ENCODE data around the gene MAP10.
"Not testable (repeated sequence)": the region's sequence is repeated elsewhere in the genome, so short reads cannot be mapped to it uniquely, and the experiment has no call there.

The MAP10 gene

DNA sequence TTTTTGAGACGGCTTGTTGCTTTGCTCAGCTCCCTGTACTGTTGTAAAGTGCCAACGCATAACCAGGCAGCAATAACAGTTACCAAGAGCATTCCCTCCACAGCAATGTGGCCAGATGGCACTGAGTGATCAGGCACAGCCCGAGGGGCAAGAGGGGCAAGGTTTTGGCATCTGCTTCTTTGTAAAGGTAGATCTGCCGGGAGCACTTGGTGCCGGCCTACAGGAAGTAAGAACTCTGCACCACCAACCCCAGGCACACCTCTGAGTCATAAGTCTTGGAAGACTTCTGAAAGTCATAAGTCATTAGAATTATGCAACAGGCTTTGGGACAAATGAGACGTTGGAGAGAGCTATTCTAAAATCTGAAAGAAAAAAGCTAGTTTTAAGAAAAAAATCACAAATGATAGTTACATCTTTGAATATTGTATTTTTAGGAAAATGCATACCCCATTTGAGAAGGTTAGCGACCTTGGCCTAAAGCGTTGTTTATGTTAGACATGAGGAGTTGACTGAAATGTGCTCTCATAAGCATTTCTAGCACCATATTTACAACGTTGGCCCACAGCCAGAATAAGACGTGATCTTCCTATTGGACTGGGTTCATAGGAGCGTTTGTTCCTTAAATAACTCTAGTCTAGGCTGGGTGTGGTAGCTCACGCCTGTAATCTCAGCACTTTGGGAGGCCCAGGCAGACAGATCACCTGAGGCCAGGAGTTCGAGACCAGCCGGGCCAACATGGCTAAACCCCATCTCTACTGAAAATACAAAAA is 37.7 kb upstream of the MAP10 start:
- Histone ChIP-seq H3K27me3 (ENCODE audit: insufficient read depth, insufficient read length) (no peaks in the 10 kb centered on the region), H3K9ac (ENCODE audit: insufficient read length, low read depth) (no peak overlapping the region), H3K36me3 (ENCODE audit: insufficient read depth, insufficient read length, low read length) (no peaks in the 10 kb centered on the region), H3K4me1 (ENCODE audit: insufficient read depth, insufficient read length) (no peaks in the 10 kb centered on the region), H3K9me3 (ENCODE audit: insufficient read depth, low read length) (peaks cover 14% of the 10 kb centered on the region), H3K4me3 (ENCODE audit: insufficient read length, low read depth) (no peak overlapping the region)
- DNase-seq (ENCODE audit: low read depth, low spot score): no peak
- TF ChIP-seq ZNF274 (IDR thresholded peaks at IDR 0.05; ENCODE audit: low read depth, low read length) (no peak), YY1 (IDR thresholded peaks at IDR 0.05; ENCODE audit: insufficient read depth, insufficient read length) (no peak), SUZ12 (IDR thresholded peaks at IDR 0.05; ENCODE audit: extremely low read depth, insufficient read depth, insufficient read length) (no peak)

DNA sequence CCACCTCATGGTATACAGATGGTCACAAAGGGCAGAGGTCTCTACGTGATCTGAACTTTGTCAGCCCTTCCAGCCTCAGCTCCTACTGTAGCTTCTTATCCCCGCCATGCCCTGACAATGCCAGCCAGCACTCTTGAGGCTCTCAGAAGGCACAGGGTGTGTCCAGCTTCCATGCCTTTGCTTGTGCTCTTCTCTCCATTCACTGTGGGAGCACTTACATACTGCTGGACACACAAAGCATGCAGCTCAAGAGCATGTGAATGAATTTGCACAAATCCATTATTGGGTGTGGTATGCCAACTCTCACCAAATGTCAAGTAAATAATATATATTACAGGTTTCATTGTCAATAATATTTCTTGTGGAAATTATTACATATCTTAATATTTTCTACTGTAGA is 36.4 kb upstream of the MAP10 start:
- no peaks in the 10 kb centered on the region for H3K4me1 ChIP-seq (ENCODE audit: insufficient read depth, insufficient read length)
- H3K27me3 ChIP-seq (ENCODE audit: insufficient read depth, insufficient read length): no peaks in the 10 kb centered on the region
- TF ChIP-seq SUZ12 (IDR thresholded peaks at IDR 0.05; ENCODE audit: extremely low read depth, insufficient read depth, insufficient read length) (no peak), YY1 (IDR thresholded peaks at IDR 0.05; ENCODE audit: insufficient read depth, insufficient read length) (no peak), ZNF274 (IDR thresholded peaks at IDR 0.05; ENCODE audit: low read depth, low read length) (no peak)
- no peaks in the 10 kb centered on the region for H3K36me3 ChIP-seq (ENCODE audit: insufficient read depth, insufficient read length, low read length)
- peaks cover 6% of the 10 kb centered on the region for H3K9me3 ChIP-seq (ENCODE audit: insufficient read depth, low read length)
- DNase-seq (ENCODE audit: low read depth, low spot score): no peak
- H3K9ac ChIP-seq (ENCODE audit: insufficient read length, low read depth): no peak overlapping the region
- H3K4me3 ChIP-seq (ENCODE audit: insufficient read length, low read depth): no peak overlapping the region

DNA sequence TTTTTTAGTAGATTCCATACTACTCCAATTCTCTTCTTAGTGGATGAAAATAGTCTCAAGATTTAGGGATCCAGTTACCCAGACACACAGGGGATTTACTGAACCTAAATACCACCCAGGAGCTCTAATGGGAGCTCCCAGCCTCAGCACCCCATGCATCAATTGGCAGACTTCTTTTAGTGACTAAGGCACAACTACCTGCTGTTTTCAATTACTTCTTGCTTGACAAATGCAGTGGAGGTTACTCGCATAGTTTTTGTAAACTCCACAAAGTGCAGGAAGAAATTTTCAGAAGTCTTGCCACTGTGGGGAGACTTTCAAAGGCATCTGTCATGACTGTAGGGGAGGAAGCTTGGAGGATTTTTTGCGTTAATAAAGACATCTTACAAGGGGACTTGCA is 35.5 kb upstream of the MAP10 start:
- TF ChIP-seq SUZ12 (IDR thresholded peaks at IDR 0.05; ENCODE audit: extremely low read depth, insufficient read depth, insufficient read length) (no peak), ZNF274 (IDR thresholded peaks at IDR 0.05; ENCODE audit: low read depth, low read length) (no peak), YY1 (IDR thresholded peaks at IDR 0.05; ENCODE audit: insufficient read depth, insufficient read length) (no peak)
- Histone ChIP-seq H3K9ac (ENCODE audit: insufficient read length, low read depth) (no peak overlapping the region), H3K9me3 (ENCODE audit: insufficient read depth, low read length) (no peaks in the 10 kb centered on the region), H3K4me3 (ENCODE audit: insufficient read length, low read depth) (no peak overlapping the region), H3K36me3 (ENCODE audit: insufficient read depth, insufficient read length, low read length) (no peaks in the 10 kb centered on the region), H3K4me1 (ENCODE audit: insufficient read depth, insufficient read length) (no peaks in the 10 kb centered on the region), H3K27me3 (ENCODE audit: insufficient read depth, insufficient read length) (no peaks in the 10 kb centered on the region)
- DNase-seq (ENCODE audit: low read depth, low spot score): no peak

DNA sequence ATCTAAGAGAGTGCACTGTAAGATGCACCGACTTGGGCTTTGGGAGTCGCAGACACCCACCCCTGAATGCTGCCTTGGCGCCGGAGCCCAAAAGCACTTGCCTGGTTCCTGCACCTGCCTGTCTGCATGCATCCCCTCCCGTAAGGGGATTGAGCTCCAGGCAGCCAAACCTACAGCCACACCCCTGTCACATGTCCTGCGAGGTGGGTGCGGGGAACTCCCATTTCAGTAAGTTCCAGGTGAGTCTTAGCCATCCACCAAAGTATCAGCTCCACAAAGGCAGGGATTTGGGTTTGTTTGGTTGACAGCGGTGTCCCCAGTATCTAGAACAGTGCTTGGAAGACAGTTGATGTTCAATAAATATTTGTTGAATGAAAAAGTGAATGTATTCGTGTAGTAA is 31.5 kb upstream of the MAP10 start:
- no peaks in the 10 kb centered on the region for H3K27me3 ChIP-seq (ENCODE audit: insufficient read depth, insufficient read length)
- no peak for DNase-seq (ENCODE audit: low read depth, low spot score)
- H3K4me3 ChIP-seq (ENCODE audit: insufficient read length, low read depth): no peak overlapping the region
- H3K9ac ChIP-seq (ENCODE audit: insufficient read length, low read depth): no peak overlapping the region
- H3K4me1 ChIP-seq (ENCODE audit: insufficient read depth, insufficient read length): no peaks in the 10 kb centered on the region
- no peaks in the 10 kb centered on the region for H3K36me3 ChIP-seq (ENCODE audit: insufficient read depth, insufficient read length, low read length)
- no peaks in the 10 kb centered on the region for H3K9me3 ChIP-seq (ENCODE audit: insufficient read depth, low read length)
- no peak for TF ChIP-seq SUZ12 (IDR thresholded peaks at IDR 0.05; ENCODE audit: extremely low read depth, insufficient read depth, insufficient read length)

DNA sequence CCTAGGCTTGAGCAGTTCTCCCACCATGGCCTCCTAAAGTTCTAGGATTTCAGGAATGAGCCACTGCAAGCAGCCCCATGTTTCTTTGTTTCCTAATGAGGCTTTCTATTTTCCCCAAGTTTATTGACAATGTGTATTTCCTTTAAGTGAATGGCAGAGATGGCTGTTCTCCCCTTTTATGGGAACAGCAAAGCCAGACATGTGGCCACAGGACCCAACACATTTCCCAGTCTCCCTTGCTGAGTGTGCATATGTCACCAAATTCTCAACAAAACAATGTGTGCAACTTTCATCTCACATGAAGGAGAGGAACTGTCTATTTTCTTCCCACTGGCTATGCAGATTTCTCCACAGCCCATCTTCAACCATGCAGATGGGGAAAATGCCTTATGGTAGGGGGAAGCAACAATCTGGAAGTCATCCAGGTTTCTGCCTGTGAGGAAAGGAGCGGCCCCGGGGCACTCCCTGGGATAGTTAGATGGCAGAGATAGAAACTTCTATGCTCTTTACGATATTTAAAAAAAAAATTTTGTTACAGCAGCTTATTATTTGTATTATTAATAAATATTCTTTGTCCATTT is 28.6 kb upstream of the MAP10 start:
- Histone ChIP-seq H3K4me1 (ENCODE audit: insufficient read depth, insufficient read length) (no peaks in the 10 kb centered on the region), H3K36me3 (ENCODE audit: insufficient read depth, insufficient read length, low read length) (no peaks in the 10 kb centered on the region), H3K9ac (ENCODE audit: insufficient read length, low read depth) (no peak overlapping the region), H3K27me3 (ENCODE audit: insufficient read depth, insufficient read length) (no peaks in the 10 kb centered on the region), H3K4me3 (ENCODE audit: insufficient read length, low read depth) (no peak overlapping the region), H3K9me3 (ENCODE audit: insufficient read depth, low read length) (no peaks in the 10 kb centered on the region)
- no peak for DNase-seq (ENCODE audit: low read depth, low spot score)
- no peak for TF ChIP-seq ZNF274 (IDR thresholded peaks at IDR 0.05; ENCODE audit: low read depth, low read length)
- no peak for TF ChIP-seq YY1 (IDR thresholded peaks at IDR 0.05; ENCODE audit: insufficient read depth, insufficient read length)
- TF ChIP-seq SUZ12 (IDR thresholded peaks at IDR 0.05; ENCODE audit: extremely low read depth, insufficient read depth, insufficient read length): no peak

DNA sequence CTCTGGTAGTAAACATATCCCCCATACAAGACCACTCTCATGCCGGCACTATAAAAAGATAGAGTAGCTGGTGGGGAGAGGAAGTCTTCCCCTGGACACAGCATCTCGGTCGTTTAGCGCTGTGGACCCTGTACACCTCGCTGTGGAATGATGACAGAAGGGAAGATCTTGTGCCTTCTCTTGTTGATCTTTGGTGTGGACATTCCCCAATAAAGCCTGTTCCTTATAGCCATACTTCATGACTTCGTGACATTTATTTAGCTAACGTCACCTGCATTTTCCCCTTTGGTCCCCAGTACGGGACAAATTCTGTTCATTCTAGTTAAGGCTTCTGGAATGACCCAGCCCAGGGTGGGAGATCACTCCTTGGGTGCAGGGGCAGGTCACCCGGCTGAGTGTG is 24.9 kb upstream of the MAP10 start:
- no peak overlapping the region for H3K9ac ChIP-seq (ENCODE audit: insufficient read length, low read depth)
- TF ChIP-seq YY1 (IDR thresholded peaks at IDR 0.05; ENCODE audit: insufficient read depth, insufficient read length) (no peak), ZNF274 (IDR thresholded peaks at IDR 0.05; ENCODE audit: low read depth, low read length) (no peak), SUZ12 (IDR thresholded peaks at IDR 0.05; ENCODE audit: extremely low read depth, insufficient read depth, insufficient read length) (no peak)
- H3K27me3 ChIP-seq (ENCODE audit: insufficient read depth, insufficient read length): no peaks in the 10 kb centered on the region
- H3K4me1 ChIP-seq (ENCODE audit: insufficient read depth, insufficient read length): no peaks in the 10 kb centered on the region
- no peak for DNase-seq (ENCODE audit: low read depth, low spot score)
- no peaks in the 10 kb centered on the region for H3K9me3 ChIP-seq (ENCODE audit: insufficient read depth, low read length)
- H3K36me3 ChIP-seq (ENCODE audit: insufficient read depth, insufficient read length, low read length): no peaks in the 10 kb centered on the region
- no peak overlapping the region for H3K4me3 ChIP-seq (ENCODE audit: insufficient read length, low read depth)

DNA sequence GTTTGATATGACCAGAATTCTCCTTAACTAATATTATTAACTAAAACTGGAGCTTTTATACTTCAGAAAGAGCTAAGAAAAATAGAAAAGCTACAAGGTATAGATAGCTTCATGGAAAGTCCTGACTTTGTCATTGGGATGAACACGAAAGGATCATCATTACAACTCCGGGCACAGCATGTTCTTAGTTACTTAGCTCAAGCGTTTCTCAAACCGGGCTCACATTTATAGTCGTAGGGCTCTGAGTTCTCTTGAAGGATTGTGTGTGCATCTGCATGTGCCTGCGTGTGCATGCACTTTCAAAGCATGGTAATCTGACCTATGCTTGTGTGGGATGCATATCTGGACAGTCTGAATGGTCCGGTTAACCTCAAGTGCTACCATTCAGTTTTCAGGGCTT is 20.4 kb upstream of the MAP10 start:
- DNase-seq (ENCODE audit: low read depth, low spot score): no peak
- Histone ChIP-seq H3K27me3 (ENCODE audit: insufficient read depth, insufficient read length) (no peaks in the 10 kb centered on the region), H3K9me3 (ENCODE audit: insufficient read depth, low read length) (no peaks in the 10 kb centered on the region), H3K9ac (ENCODE audit: insufficient read length, low read depth) (no peak overlapping the region), H3K36me3 (ENCODE audit: insufficient read depth, insufficient read length, low read length) (no peaks in the 10 kb centered on the region), H3K4me1 (ENCODE audit: insufficient read depth, insufficient read length) (no peaks in the 10 kb centered on the region), H3K4me3 (ENCODE audit: insufficient read length, low read depth) (no peak overlapping the region)
- TF ChIP-seq ZNF274 (IDR thresholded peaks at IDR 0.05; ENCODE audit: low read depth, low read length): no peak

DNA sequence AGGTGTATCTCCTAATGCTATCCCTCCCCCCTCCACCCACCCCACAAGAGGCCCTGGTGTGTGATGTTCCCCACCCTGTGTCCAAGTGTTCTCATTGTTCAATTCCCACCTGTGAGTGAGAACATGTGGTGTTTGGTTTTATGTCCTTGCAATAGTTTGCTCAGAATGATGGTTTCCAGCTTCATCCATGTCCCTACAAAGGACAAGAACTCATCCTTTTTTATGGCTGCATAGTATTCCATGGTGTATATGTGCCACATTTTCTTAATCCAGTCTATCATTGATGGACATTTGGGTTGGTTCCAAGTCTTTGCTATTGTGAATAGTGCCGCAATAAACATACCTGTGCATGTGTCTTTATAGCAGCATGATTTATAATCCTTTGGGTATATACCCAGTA is 19.6 kb upstream of the MAP10 start:
- not testable (repeated sequence) for H3K9me3 ChIP-seq (ENCODE audit: insufficient read depth, low read length); DNase-seq (ENCODE audit: low read depth, low spot score); H3K4me3 ChIP-seq (ENCODE audit: insufficient read length, low read depth)

More for the DNA sequence above, 19.6 kb upstream of the MAP10 start:
- not testable (repeated sequence) for H3K36me3 ChIP-seq (ENCODE audit: insufficient read depth, insufficient read length, low read length); H3K27me3 ChIP-seq (ENCODE audit: insufficient read depth, insufficient read length); H3K4me1 ChIP-seq (ENCODE audit: insufficient read depth, insufficient read length); H3K9ac ChIP-seq (ENCODE audit: insufficient read length, low read depth)

Measured in NT2/D1 (cell line).